Measurements from ENCODE around the gene ZNF577.

GRCh38 chr19:51824281-51825005 lies 63.3 kb downstream of the ZNF577 start:
- TF ChIP-seq CTCF (IDR thresholded peaks at IDR 0.05; ENCODE audit: poor library complexity) (no peak), EZH2 (IDR thresholded peaks at IDR 0.05; ENCODE audit: borderline replicate concordance) (no peak), EZH2phosphoT487 (IDR thresholded peaks at IDR 0.05; ENCODE audit: low read depth, severe bottlenecking, unreplicated experiment) (no peak)
